HL-60 (cell line): ENCODE measurements around the gene NPW.

Experiments
- DNase-seq, 2 experiments: peaks; one replicate each; pipeline ENCODE4 v3.0.0-alpha.2; 2010 to 2020; ENCODE audit warnings: low read depth in 1 of 2, low spot score in 1 of 2
- H3K27ac ChIP-seq: fragments of 250-450 bp; sonication (Bioruptor Pico); replicated peaks from 2 replicates; pipeline ENCODE4 v1.5.1; 2020; ENCODE audit warnings: mild to moderate bottlenecking, moderate library complexity
- H3K27me3 ChIP-seq: fragments of 250-450 bp; sonication (Bioruptor Pico); 2 replicates; pipeline ENCODE4 v1.5.1; 2021; ENCODE audit warnings: mild to moderate bottlenecking, moderate library complexity; ENCODE audit not compliant: insufficient read depth, poor library complexity, severe bottlenecking
- H3K4me3 ChIP-seq: replicated peaks from 2 replicates; pipeline ENCODE4 v1.5.1; 2011; ENCODE audit warnings: mild to moderate bottlenecking, control low read depth, low read length; ENCODE audit not compliant: insufficient read depth
- CTCF ChIP-seq: IDR thresholded peaks from one replicate; pipeline ENCODE4 v1.5.1; 2011; ENCODE audit warnings: low read length, control low read depth, inconsistent platforms; ENCODE audit not compliant: insufficient read depth
- GABPA ChIP-seq: IDR thresholded peaks from 2 replicates; pipeline ENCODE4 v1.6.1; 2012; ENCODE audit warnings: low read depth
- POLR2AphosphoS5 ChIP-seq: IDR thresholded peaks from 2 replicates; pipeline ENCODE4 v1.6.1; 2012; ENCODE audit warnings: low read depth
- SPI1 ChIP-seq: IDR thresholded peaks from 2 replicates; pipeline ENCODE4 v1.6.1; 2012; ENCODE audit warnings: low read depth, mild to moderate bottlenecking, borderline replicate concordance
- TF ChIP-seq, protein P1 (sequence below): IDR thresholded peaks from 2 replicates; pipeline ENCODE4 v1.6.1; 2012; ENCODE audit warnings: low read depth; ENCODE audit not compliant: insufficient replicate concordance

The NPW gene

DNA sequence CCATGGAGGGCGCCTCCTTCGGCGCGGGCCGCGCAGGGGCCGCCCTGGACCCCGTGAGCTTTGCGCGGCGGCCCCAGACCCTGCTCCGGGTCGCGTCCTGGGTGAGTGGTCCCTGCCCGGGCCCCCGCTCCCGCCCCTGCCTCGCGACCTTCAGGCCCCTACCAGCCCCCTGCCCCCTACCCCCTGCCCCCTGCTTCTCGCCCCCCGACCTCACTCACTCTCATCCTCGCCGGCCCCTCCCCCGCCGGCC is 29.6 kb upstream of the NPW start:
- TF ChIP-seq CTCF = no peak
- no peak for TF ChIP-seq POLR2AphosphoS5
- TF ChIP-seq, protein P1, sequence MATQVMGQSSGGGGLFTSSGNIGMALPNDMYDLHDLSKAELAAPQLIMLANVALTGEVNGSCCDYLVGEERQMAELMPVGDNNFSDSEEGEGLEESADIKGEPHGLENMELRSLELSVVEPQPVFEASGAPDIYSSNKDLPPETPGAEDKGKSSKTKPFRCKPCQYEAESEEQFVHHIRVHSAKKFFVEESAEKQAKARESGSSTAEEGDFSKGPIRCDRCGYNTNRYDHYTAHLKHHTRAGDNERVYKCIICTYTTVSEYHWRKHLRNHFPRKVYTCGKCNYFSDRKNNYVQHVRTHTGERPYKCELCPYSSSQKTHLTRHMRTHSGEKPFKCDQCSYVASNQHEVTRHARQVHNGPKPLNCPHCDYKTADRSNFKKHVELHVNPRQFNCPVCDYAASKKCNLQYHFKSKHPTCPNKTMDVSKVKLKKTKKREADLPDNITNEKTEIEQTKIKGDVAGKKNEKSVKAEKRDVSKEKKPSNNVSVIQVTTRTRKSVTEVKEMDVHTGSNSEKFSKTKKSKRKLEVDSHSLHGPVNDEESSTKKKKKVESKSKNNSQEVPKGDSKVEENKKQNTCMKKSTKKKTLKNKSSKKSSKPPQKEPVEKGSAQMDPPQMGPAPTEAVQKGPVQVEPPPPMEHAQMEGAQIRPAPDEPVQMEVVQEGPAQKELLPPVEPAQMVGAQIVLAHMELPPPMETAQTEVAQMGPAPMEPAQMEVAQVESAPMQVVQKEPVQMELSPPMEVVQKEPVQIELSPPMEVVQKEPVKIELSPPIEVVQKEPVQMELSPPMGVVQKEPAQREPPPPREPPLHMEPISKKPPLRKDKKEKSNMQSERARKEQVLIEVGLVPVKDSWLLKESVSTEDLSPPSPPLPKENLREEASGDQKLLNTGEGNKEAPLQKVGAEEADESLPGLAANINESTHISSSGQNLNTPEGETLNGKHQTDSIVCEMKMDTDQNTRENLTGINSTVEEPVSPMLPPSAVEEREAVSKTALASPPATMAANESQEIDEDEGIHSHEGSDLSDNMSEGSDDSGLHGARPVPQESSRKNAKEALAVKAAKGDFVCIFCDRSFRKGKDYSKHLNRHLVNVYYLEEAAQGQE = no peak
- no peak for TF ChIP-seq SPI1
- TF ChIP-seq GABPA = no peak
- DNase-seq = no peak
- H3K4me3 ChIP-seq = no peak overlapping the region
- peaks cover 26% of the 10 kb centered on the region for H3K27me3 ChIP-seq
- no peak overlapping the region for H3K27ac ChIP-seq

DNA sequence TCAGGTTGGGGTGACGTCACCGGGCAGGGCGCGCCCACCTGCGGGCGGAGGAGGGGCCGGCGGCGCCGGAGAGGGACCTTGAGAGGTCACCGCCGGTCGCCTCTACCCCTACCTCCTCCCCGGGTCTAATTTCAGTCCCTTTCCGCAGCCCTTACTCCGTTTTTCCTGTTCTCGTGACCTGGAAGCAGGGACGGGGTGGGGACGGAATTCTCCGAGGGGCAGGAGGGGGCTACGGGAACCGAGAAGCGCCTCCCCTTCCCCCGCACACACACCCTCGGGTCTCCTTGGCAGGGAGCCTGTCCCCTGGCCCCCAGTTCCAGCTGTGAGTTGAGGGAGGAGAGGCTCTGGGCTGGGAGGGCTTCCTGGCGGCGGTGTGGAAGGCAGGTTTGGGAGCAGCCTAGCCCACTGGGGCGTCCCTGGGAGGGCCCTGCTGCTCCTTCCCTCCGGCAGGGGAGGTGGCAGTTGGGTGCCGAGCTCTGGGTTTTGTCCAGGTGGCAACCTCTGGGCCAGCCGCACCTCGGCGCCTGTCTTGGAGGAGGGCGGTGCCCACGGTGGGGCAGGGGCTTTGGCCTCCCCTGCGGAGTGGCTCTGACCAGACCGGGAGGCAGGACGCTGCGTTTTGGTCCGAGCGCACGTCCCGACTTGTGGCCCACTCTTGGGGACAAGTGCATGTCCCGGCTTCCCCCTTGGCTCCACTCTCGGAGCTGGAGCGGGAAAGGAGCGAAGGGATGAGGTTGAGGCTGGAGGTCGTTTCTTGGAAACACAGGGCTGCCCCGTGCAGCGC is 29.0 kb upstream of the NPW start:
- no peak for TF ChIP-seq CTCF
- TF ChIP-seq POLR2AphosphoS5 = no peak
- TF ChIP-seq, protein P1 = no peak
- TF ChIP-seq GABPA = no peak
- no peak for TF ChIP-seq SPI1
- Histone ChIP-seq H3K4me3 (no peak overlapping the region; the same call in 1 of the 2 replicates), H3K27ac (no peak overlapping the region), H3K27me3 (peaks cover 26% of the 10 kb centered on the region)
- no peak for DNase-seq

GRCh38 chr16:1991135-1991551 is 28.4 kb upstream of the NPW start:
- DNase-seq = no peak
- no peak for TF ChIP-seq POLR2AphosphoS5
- no peak for TF ChIP-seq CTCF
- TF ChIP-seq GABPA = no peak
- H3K27ac ChIP-seq = no peak overlapping the region
- H3K4me3 ChIP-seq = no peak overlapping the region
- peaks cover 26% of the 10 kb centered on the region for H3K27me3 ChIP-seq

DNA sequence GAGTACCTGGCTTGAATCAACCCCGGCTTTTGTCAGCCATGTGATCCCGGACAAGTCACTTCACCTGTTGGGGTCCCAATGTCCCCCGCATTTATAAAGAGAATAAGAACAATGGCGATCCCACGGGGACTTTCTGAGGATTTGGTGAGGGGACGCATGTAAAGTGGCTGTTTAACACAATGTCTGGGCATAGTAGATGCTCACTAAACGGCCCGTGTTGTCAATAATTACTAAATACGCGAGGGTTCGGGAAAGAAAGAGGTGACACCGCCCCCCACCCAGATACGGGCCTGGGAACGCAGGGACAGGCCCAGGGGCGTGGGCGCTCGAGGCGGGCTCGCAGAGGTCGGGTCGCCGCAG is 28.0 kb upstream of the NPW start:
- H3K27me3 ChIP-seq = peaks cover 26% of the 10 kb centered on the region
- H3K4me3 ChIP-seq = peak overlapping the region; percentile 29

More for the DNA sequence above, 28.0 kb upstream of the NPW start:
- TF ChIP-seq GABPA (no peak), POLR2AphosphoS5 (no peak), CTCF (no peak), SPI1 (no peak)
- TF ChIP-seq, protein P1 = no peak
- no peak overlapping the region for H3K27ac ChIP-seq
- DNase-seq = no peak
